GM12872 (cell line): ENCODE measurements around the gene ANXA2.

ENCODE experiments used
- CTCF ChIP-seq: IDR thresholded peaks from 3 replicates; pipeline ENCODE4 v1.5.1; 2011; ENCODE audit warnings: low read depth, mild to moderate bottlenecking, low read length, moderate library complexity; ENCODE audit not compliant: insufficient read depth

The ANXA2 gene

GRCh38 chr15:60384526-60385126 is 13.2 kb downstream of the ANXA2 start:
- TF ChIP-seq CTCF = no peak

- no peak for TF ChIP-seq CTCF
Observed at GRCh38 chr15:60384053-60384452, 13.7 kb downstream of the ANXA2 start.

GRCh38 chr15:60382773-60383674 is 14.8 kb downstream of the ANXA2 start:
- TF ChIP-seq CTCF = no peak

- no peak for TF ChIP-seq CTCF
Observed at GRCh38 chr15:60381148-60381788, 16.5 kb downstream of the ANXA2 start.

- no peak for TF ChIP-seq CTCF
Observed at GRCh38 chr15:60379525-60380274, 18.1 kb downstream of the ANXA2 start.

GRCh38 chr15:60379185-60379524 is 18.6 kb downstream of the ANXA2 start:
- TF ChIP-seq CTCF = no peak

- TF ChIP-seq CTCF = no peak
Observed at GRCh38 chr15:60376677-60377095, 21.1 kb downstream of the ANXA2 start.
